SH-SY5Y (cell line): ENCODE results near the gene ATP2B2.

Experiments used
- GATA2 ChIP-seq: IDR thresholded peaks from 2 replicates; pipeline ENCODE4 v1.6.1; 2011; ENCODE audit warnings: mild to moderate bottlenecking, low read depth, low read length
- GATA3 ChIP-seq: IDR thresholded peaks from 2 replicates; pipeline ENCODE4 v1.6.1; 2011; ENCODE audit warnings: low read depth, mild to moderate bottlenecking, low read length, moderate library complexity

Gene ATP2B2

GRCh38 chr3:10288575-10288960 is 216.8 kb downstream of the ATP2B2 start:
- TF ChIP-seq GATA2 (no peak), GATA3 (no peak)

DNA sequence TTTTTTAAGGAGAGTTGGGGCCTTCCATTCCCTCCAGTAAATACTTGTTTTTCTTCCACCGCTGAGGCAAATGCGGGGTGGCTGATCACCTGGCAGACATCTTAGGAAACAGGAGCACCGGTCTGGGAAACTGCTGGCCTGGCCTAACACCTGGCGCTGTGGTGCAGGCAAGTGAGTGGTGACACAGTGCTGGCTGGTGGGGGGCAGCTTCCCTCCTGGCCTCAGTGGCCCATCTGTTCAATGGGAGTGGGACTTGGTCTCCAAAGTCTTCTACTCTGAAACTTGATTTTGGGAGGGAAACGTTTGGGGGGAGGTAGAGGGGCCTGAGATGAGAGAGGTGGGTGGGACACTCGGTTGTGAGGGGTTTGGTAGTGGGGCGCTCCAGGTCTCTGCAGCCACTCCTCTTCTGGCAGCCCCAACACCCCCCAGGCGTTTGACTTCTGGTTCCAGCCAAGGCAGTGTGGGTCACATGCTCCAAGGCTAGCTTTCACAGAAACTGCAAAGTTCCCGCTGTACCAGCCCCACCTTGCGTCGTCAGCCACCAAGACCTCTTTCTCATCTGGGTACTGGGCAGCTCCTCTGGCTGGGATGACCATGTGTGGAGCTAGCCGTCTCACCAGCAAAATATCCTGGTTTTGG is 217.3 kb downstream of the ATP2B2 start:
- no peak for TF ChIP-seq GATA2
- TF ChIP-seq GATA3: no peak

DNA sequence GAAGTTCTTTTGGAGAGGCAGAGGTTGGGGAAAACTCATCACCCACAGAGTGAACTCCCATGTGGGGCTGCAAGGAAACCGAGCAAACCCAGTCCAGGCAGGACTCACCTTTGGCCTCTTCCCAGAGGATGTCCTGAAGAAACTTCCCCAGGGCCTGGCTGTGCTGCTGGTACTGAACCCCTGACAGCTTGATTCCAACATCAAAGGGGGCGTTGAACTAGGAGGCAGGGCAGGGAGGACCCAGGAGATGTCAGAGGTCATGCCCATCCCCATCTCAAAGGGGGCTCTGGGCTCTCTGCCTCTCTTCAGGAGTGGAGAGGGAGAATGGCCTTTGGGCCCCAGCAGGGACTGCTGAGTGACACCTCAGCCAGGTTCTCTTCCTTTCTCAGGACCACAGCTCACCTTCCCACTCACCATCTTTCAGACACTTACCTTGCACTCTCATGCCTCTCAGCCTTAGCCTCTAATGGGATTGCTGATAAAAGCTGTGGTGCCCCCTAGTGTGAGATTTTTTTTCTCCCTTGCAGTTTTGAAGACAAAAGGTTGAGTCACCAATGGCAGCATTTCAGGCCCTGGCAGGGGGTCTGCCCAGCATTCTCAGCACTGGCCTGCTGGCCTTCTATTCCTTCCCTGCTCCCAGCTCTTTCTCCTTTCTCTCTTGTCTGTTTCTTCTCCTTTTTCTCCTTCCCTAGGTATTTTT is 218.6 kb downstream of the ATP2B2 start:
- no peak for TF ChIP-seq GATA2
- no peak for TF ChIP-seq GATA3

- TF ChIP-seq GATA3 (no peak), GATA2 (no peak)
Observed at GRCh38 chr3:10286133-10286524, 219.3 kb downstream of the ATP2B2 start.

DNA sequence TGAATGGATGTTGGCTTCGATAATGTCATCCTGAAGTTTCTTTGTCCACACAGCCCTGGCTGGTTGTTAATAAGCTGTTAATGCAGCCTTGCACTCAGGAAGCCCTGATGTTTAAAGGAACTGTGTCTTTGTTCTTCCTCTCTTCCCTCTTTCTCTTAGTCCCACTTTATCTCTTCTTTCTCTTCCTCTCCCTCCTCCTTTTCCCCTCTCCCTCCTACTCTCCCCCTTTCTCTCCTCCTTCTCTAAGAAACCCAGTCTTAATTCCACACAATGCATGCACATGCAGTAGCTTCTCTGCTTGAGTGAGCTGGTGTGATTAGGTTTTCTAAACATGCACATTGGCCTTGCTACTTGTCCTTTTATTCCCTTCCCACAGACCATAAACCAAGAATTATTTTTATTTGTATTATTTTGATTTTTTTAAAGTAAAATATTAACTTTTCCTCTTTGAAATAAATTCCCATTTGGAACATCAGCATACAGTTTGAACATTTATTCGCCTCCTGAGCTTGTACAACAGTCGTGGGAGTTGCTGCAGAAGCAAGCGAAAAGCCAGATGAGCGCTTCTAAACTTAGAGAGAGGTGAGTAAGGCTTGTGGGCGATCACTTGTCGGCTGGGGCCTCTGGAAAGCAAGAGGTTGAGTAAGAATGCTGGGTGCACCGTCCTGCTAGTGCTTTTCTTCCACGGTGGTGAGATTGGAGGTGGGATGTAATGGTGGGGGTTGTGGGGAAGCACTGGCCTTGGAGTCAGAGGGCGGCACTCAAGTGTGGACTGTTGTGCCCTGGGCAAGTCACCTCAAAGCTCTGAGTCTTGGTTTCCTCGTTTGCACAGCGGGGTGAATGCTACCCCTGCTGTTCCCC is 219.9 kb downstream of the ATP2B2 start:
- TF ChIP-seq GATA2 (no peak), GATA3 (no peak)

DNA sequence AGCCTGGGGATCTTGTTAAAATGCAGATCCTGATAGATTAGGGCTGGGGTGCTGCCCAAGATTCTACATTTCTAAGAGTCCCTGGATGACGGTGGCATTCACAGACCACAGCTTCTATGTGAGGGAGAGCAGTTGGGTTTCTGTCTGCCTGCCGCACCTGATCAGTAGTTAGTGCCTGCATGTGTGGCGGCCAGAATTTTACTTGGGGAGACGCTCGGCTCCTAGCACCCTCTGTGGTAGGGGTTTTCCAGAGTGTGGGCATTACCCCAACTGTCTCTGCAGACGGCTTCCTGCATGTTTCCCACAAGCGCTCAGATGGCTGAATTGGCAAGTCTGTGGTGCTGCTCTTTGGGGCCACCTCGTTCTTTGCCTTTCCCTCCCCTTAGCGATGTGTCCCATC is 220.9 kb downstream of the ATP2B2 start:
- TF ChIP-seq GATA3 (no peak), GATA2 (no peak)

DNA sequence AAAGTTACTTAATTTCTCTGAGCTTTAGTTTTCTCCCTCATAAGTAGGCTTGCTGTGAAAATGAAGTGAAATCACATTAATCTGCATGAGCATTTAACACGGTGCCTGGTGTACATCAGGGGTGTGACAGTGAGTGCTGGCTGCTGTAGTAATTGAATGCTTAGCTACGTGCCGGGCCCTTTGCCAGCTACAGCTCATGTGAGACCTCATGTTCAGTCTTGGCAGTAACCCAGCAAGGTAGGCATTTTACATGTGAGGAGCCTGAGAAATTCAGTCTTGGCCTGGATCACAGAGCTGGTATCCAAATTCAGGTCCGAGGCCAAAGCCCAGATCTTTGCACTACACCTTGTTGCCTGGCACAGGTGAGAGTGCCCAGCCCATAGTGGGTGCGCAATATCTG is 221.7 kb downstream of the ATP2B2 start:
- TF ChIP-seq GATA3: no peak
- no peak for TF ChIP-seq GATA2

DNA sequence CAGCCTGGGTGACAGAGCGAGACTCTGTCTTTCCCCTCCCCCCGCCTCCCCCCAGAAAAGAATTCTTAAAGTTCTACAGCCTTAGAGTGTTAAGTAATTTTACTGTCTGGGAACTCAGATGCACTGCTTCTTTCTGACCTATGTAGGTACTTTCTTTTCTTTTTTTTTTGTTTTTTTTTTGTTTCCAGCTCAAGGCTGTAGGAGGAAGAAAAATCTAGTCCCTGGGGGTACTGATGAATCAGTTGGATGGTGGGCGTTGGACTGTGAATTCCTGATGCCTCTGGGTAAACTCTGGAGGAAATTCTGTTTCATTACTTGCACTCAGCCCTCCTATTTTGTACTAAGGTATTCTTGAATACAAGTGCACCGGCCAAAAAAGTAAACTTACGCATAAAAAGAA is 223.4 kb downstream of the ATP2B2 start:
- TF ChIP-seq GATA3 (no peak), GATA2 (no peak)

GRCh38 chr3:10280571-10280970 is 224.8 kb downstream of the ATP2B2 start:
- TF ChIP-seq GATA3 (no peak), GATA2 (no peak)

DNA sequence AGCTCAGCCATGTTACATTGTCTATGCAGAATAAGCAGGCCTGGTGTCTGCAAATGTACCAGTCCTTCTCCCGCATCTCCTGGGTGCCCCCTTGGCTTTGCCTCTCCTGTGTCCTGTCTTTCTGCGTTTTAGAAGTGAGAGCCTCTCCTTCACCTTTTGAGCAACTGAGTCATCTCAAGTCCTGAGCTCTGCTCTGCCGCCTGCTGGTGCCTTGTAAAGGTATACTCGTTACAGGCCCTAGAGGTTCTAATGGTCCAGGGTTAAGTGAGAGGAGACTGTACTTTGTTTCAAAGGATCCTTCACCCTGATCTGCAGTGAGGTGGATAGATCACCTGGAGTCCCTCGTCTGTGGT is 225.2 kb downstream of the ATP2B2 start:
- TF ChIP-seq GATA3: no peak
- TF ChIP-seq GATA2: no peak

DNA sequence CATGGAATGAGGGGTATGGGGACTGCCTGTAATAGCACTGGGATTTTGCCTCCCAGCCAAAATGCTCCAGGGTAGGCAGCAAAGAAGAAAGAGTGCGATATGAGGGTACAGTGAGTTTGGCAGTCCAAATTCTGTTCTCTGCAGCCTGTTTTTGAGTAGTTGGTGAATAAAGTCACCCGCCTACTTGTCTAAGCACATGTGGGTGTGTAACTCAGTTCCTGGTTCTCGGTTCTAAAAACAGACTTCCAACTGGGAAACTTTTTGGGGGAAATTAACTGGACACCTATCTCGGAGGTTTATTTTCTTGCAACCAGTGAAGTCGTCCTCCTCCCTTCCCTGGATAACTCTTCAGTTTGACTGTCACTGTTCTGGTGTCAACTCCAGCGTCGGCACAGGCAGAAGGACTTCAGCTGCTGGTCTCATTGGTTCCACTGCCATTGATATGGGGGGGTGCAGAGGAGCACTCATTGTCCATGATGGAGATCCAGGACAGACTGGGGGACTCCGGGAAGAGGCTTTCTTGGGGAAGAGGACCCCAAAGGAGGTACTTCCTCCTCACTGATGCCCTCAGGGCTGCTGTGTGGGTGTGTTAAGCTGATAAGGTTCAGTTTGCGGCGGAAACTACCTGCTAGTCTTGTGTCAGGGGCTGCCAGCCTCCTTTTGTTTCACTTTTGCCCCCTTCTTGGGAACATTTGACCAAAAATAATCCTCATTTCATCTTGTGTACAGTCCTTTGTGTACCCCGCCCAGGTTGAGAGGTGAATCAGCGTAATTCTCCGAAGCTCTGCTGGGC is 225.8 kb downstream of the ATP2B2 start:
- TF ChIP-seq GATA2: no peak
- TF ChIP-seq GATA3: no peak

DNA sequence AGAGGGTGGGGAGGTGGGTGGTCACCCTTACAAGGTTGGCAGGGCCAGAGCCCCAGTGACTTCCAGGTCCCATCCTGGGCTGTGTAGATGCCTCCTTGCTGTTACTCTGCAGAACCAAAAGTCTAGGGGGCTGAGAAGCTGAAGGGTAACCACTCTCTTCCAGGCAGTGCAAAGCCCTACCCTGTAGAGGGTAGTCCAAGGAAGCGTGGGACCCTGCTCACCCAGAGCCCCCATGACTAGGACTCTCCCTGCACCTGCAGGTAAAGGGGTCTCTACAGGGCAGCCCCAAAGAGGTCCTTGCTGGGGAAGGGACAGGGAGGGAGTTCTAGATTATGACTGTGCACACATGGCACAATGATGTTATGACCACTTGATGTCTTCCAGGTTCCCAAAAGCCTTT is 226.9 kb downstream of the ATP2B2 start:
- TF ChIP-seq GATA2: no peak
- TF ChIP-seq GATA3: no peak

- TF ChIP-seq GATA2 (no peak), GATA3 (no peak)
Observed at GRCh38 chr3:10277115-10277625, 228.2 kb downstream of the ATP2B2 start.

DNA sequence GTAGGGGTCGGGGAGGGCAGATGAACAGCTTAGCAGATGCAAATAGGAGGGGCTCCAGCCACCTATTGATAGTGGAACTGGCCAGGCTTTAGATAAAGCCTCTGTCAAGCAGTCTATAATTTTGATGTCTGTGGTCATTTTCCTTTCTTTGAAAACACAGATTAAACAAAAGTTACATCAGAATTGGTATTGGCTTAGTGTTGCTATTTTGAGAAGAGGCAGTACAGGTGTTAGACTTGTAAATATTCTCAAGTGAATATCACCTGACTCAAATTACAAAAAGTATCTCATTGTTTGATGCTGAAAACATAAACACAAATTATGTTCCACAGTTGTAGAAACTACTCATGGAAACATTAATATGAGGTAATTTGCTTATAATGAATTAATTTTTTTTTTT is 230.8 kb downstream of the ATP2B2 start:
- TF ChIP-seq GATA3: no peak
- no peak for TF ChIP-seq GATA2
